ENCODE measurements around the gene AVPR2.

GRCh38 chrX:153938226-153938786, 33.8 kb downstream of the AVPR2 start:
- TF ChIP-seq CTCF (IDR thresholded peaks at IDR 0.05; ENCODE audit: low read depth, low read length) (no peak), POLR2A (IDR thresholded peaks at IDR 0.05; ENCODE audit: extremely low read depth, insufficient read length) (no peak)
